ENCODE data around the gene RHOBTB1.

The RHOBTB1 gene

DNA sequence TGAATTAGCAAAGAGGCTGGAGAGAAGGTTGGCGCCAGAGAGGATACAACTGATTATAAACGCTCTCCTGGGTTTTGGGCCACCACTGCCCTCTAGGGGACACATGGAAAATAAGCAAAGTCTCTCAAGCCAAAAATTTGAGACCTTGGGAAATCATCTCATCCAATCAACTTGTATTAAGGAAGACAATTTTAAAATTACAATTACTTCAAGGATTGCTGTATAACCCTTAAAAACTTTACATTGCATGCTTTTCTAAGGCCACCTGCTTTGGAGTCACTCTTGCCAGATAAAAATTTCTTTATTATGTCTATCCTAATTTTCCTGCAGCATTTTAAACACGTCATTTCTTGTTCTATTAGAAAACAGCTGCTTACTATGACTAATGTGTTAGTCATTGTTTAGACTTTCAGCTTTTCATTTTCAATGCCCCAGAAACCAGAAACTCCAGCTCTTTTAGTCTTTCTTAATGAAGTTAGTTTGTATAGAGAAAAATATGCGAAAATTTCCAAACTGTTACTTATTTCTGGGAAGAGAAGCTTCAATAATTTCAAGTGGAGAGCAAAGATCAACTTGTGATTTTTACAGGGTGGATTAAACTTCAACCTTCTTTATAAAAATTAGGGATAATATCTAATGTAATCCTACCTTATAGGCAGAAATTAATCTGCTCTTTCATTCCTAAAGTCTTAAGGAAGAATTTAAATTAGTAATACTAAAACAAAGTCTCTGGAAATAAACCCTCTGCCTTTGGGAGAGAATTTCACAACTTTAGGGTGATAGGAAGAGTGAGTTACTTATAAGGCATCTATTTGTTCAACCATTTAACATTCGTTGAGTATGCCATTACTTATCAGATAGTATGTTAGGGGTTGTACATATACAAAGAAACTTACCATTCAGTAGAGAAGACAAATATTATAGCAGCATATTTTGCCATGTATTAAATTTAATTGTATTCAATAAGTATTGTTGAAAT is 20.6 kb upstream of the RHOBTB1 start:
- DNase-seq, result peak; percentile 86

GRCh38 chr10:60963441-60964256 is 19.7 kb upstream of the RHOBTB1 start:
- no peak for DNase-seq

- DNase-seq, result no peak
These were observed 19.0 kb upstream of the RHOBTB1 start for GRCh38 chr10:60962946-60963345.

DNA sequence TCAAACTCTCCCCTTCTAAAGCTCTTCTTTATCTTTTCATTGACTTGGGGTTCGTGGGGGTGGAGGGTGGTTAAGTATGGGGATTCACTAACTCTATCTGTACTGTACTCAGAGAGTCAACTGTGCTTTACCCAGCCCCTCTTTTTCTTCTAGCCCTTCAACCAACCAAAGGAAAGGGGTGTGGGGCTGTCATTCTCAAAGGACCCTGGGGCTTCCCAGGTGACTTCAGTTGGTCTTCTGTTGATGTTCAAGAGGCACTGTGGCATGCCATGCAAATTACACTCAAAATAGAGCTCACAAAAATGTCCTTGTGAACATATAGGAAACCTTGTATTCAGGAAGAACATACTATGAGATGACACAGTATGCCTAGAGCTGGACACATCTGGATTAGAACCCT is 16.9 kb upstream of the RHOBTB1 start:
- DNase-seq, result no peak

GRCh38 chr10:60960031-60960430 is 16.0 kb upstream of the RHOBTB1 start:
- DNase-seq, result no peak

DNA sequence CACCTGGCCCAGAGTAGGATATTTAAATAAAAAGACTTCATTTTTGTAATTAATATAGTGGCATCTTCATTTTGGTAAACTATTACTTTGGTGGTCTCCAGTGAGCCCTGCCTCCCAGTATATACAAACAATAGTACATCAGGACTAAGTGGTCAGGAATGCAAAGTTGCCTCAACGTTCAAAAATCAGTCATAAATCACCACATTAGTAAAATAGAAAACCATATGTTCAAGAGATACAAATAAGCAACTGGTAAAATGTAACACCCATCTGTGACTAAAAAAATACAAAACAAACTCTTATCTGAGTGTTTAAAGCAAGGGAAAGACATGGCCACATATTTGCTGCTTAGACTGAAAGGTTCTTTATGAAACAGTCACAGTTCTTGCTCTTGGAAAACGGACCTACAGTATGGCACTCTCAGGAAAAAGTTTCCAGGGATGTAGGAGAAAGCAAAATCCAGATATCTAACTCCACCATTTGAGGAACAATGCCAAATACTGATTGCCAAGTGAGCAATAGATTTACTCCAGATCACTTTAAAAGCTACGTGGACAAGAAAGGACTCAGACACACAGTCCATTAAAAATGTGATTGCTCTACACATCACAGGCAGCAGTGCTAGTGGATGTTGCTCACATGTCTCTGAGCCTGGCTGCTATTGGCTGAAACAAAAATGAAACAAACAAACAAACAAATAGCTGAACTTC is 15.1 kb upstream of the RHOBTB1 start:
- DNase-seq, result peak; percentile 35

- DNase-seq, result no peak
These were observed 13.8 kb upstream of the RHOBTB1 start for GRCh38 chr10:60957667-60958221.

- DNase-seq, result no peak
These were observed 12.0 kb upstream of the RHOBTB1 start for GRCh38 chr10:60955957-60956425.

- DNase-seq, result no peak
These were observed 11.3 kb upstream of the RHOBTB1 start for GRCh38 chr10:60955316-60955715.

- DNase-seq, result no peak
These were observed 10.1 kb upstream of the RHOBTB1 start for GRCh38 chr10:60954035-60954434.

GRCh38 chr10:60953420-60953819 is 9.4 kb upstream of the RHOBTB1 start:
- DNase-seq, result no peak

DNA sequence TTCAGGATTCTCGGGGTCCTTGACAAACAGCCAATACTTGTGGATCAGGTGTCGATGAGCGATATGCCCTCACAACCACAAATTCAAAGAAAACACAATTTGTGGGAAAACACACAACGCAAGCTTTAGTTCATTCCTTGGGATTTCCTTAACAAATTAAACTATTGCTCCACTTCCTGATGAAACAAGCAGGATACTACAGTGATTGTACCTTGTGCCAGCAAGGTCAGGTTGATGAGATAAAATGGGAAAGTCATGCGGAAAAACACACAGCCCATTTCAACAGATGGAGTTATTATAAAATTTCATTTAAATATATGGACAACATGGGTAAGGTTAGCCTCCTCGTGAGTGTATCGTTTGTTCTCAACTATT is 8.8 kb upstream of the RHOBTB1 start:
- DNase-seq, result no peak

GRCh38 chr10:60952067-60952845 is 8.3 kb upstream of the RHOBTB1 start:
- DNase-seq, result no peak

- DNase-seq, result no peak
These were observed 7.3 kb upstream of the RHOBTB1 start for GRCh38 chr10:60951272-60951724.

- no peak for DNase-seq
These were observed 6.3 kb upstream of the RHOBTB1 start for GRCh38 chr10:60950300-60950699.

- DNase-seq, result no peak
These were observed 4.9 kb upstream of the RHOBTB1 start for GRCh38 chr10:60948851-60949250.

- no peak for DNase-seq
These were observed 919 bp upstream of the RHOBTB1 start for GRCh38 chr10:60944910-60945297.

DNA sequence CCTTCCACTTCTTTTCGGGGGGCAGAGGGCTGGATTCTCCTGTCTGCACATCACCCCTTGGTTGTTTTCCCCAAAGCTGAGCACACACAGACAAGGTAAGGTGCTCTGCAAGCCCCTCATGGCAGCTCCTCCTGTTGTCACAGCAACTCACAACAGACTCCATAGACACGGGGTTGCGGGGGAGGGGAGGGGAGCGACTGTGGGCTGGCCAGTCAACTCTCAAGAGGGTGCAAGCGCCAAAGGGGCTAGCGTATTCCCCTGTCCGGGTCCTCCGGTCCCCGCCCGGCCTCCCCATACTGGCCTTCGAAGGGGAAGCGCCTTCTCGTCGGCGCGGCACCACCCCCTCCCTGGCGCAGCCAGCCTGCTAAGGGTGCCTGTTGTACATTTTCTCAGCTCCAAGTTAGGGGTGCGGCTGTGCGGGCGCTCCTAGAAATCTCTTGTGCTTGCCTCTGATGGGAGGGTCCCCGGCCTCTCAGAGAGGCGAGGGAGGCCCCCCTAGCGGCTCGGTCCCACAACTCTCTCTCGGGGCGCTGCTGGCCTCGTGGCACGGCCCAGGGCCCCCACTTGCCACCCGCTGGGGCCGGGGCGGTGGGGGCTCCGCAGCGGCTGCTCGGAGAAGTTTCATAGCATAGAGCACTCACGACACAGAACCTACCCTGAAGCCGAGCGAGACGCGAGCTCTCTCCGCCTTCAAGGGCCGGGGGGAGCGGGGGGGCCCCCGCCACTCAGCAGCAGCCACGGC is 498 bp downstream of the RHOBTB1 start:
- DNase-seq, result no peak

- DNase-seq, result no peak
These were observed 1.1 kb downstream of the RHOBTB1 start for GRCh38 chr10:60942788-60943315.

- DNase-seq, result no peak
These were observed 1.7 kb downstream of the RHOBTB1 start for GRCh38 chr10:60942134-60942787.
